GM12878 (cell line): ENCODE measurements around the gene MICA. TPM values are rescaled to one million over a fixed set of nuclear protein-coding genes. Genes with fewer than 3 reads are reported as not detected.

Source experiments
- CBX5 ChIP-seq: sonication (generic); IDR thresholded peaks from 2 replicates; pipeline ENCODE4 v1.6.1; 2016; ENCODE audit warnings: low read depth, moderate library complexity, mild to moderate bottlenecking, inconsistent platforms
- CHD4 ChIP-seq: fragments of 200-600 bp; sonication (generic); IDR thresholded peaks from 2 replicates; pipeline ENCODE4 v1.6.1; 2016; ENCODE audit warnings: mild to moderate bottlenecking
- CREB1 ChIP-seq: IDR thresholded peaks from 2 replicates; pipeline ENCODE4 v1.6.1; 2012; ENCODE audit warnings: low read depth, mild to moderate bottlenecking, inconsistent platforms
- DPF2 ChIP-seq: fragments of 450-650 bp; IDR thresholded peaks from 2 replicates; pipeline ENCODE4 v1.6.1; 2017; ENCODE audit warnings: mild to moderate bottlenecking
- EZH2 ChIP-seq: IDR thresholded peaks from 2 replicates; pipeline ENCODE4 v1.6.1; 2012; ENCODE audit warnings: low read depth, mild to moderate bottlenecking, control low read depth, inconsistent platforms, low read length, borderline replicate concordance; ENCODE audit not compliant: control insufficient read depth
- FOXM1 ChIP-seq: IDR thresholded peaks from 2 replicates; pipeline ENCODE4 v1.6.1; 2012; ENCODE audit warnings: low read depth, mild to moderate bottlenecking, inconsistent platforms, low read length, moderate library complexity
- HCFC1 ChIP-seq: fragments of 150-350 bp; IDR thresholded peaks from 2 replicates; pipeline ENCODE4 v1.6.1; 2014; ENCODE audit warnings: low read length
- HDAC6 ChIP-seq: fragments of 200-600 bp; sonication (generic); IDR thresholded peaks from one replicate; pipeline ENCODE4 v1.8.0; 2017; ENCODE audit warnings: antibody characterized with exemption; ENCODE audit not compliant: unreplicated experiment
- IKZF2 ChIP-seq, 2 experiments: fragments of 450-650 bp; IDR thresholded peaks; 2 replicates each; pipeline ENCODE4 v1.6.1; 2017; ENCODE audit warnings: mild to moderate bottlenecking in 2 of 2, moderate library complexity in 2 of 2
- JUND ChIP-seq: IDR thresholded peaks from 2 replicates; pipeline ENCODE4 v1.6.1; 2012; ENCODE audit warnings: low read depth, mild to moderate bottlenecking, low read length, improper control_type of control experiment, moderate library complexity
- MEF2B ChIP-seq: fragments of 450-650 bp; IDR thresholded peaks from 2 replicates; pipeline ENCODE4 v1.6.1; 2018; ENCODE audit warnings: mild to moderate bottlenecking, moderate library complexity; ENCODE audit not compliant: partially characterized antibody, poor library complexity, severe bottlenecking
- MXI1 ChIP-seq: fragments of 150-350 bp; IDR thresholded peaks from 2 replicates; pipeline ENCODE4 v1.6.1; 2011; ENCODE audit warnings: low read depth, mild to moderate bottlenecking, inconsistent platforms, low read length, improper control_type of control experiment
- NFYA ChIP-seq: IDR thresholded peaks from 2 replicates; pipeline ENCODE4 v1.6.1; 2011; ENCODE audit warnings: low read depth, mild to moderate bottlenecking, low read length, improper control_type of control experiment, borderline replicate concordance
- SIX5 ChIP-seq: IDR thresholded peaks from 2 replicates; pipeline ENCODE4 v1.6.1; 2011; ENCODE audit warnings: mild to moderate bottlenecking, low read depth, low read length, moderate library complexity; ENCODE audit not compliant: severe bottlenecking
- SMC3 ChIP-seq: IDR thresholded peaks from 2 replicates; pipeline ENCODE4 v1.6.1; 2011; ENCODE audit warnings: low read length, improper control_type of control experiment, borderline replicate concordance
- ZSCAN29 ChIP-seq: fragments of 450-650 bp; IDR thresholded peaks from 2 replicates; pipeline ENCODE4 v1.6.1; 2017; ENCODE audit warnings: mild to moderate bottlenecking, moderate library complexity
- polyA plus RNA-seq, 11 experiments: library from polyadenylated mRNA; depleted of rRNA in 4 of 11; unstranded in 6 of 11; stranded (reverse) in 5 of 11; fragments of >200 nt; fragmentation: Nextera tagmentation in 4 of 11; fragmentation: Illumina TruSeq in 1 of 11; extraction: Ambion mirVana in 4 of 11; extraction: Trizol in 1 of 11; gene quantifications; 1 replicate in 1 of 11; 2 replicates in 10 of 11; pipeline versions ENCODE4 v1.2.1 to v1.2.3, GENCODE V29; 2011 to 2016; ENCODE audit warnings: inconsistent platforms in 2 of 11, missing spikeins in 2 of 11, low read depth in 1 of 11
- total RNA-seq, 4 experiments: library from RNA; depleted of rRNA in 3 of 4; stranded (reverse); fragments of >200 nt in 3 of 4; fragmentation: Illumina TruSeq in 1 of 4; extraction: Trizol in 1 of 4; gene quantifications; 2 replicates each; pipeline versions ENCODE4 v1.2.1 to v1.2.3, GENCODE V29; 2013 to 2021
- TF ChIP-seq, protein P1 (sequence below): fragments of 450-650 bp; IDR thresholded peaks from 2 replicates; pipeline ENCODE4 v1.6.1; 2017; ENCODE audit warnings: mild to moderate bottlenecking, moderate library complexity
- TF ChIP-seq, protein P2 (sequence below), 3 experiments: IDR thresholded peaks in 2 of 3; conservative IDR thresholded peaks in 1 of 3; 2 replicates each; pipeline ENCODE4 v1.5.1; 2011; ENCODE audit warnings: low read depth in 3 of 3, low read length in 3 of 3, mild to moderate bottlenecking in 3 of 3, control low read depth in 2 of 3, moderate library complexity in 2 of 3, inconsistent platforms in 1 of 3, mixed read lengths in 1 of 3; ENCODE audit not compliant: control insufficient read depth in 2 of 3, insufficient read depth in 1 of 3; ENCODE audit errors: extremely low read depth in 1 of 3
- TF ChIP-seq, protein P3 (sequence below): fragments of 450-650 bp; IDR thresholded peaks from 2 replicates; pipeline ENCODE4 v1.6.1; 2017; ENCODE audit warnings: borderline replicate concordance
- TF ChIP-seq, protein P4 (sequence below): fragments of 450-650 bp; IDR thresholded peaks from 2 replicates; pipeline ENCODE4 v1.6.1; 2018; ENCODE audit warnings: mild to moderate bottlenecking, low read depth, moderate library complexity; ENCODE audit not compliant: partially characterized antibody

MICA gene
- total and polyA plus RNA-seq, 10 of the 15 experiments (the other 5 are each of a cell fraction or from before 2014, with no cell fraction given): 3.6 to 10.5 (median 6.9) TPM

DNA sequence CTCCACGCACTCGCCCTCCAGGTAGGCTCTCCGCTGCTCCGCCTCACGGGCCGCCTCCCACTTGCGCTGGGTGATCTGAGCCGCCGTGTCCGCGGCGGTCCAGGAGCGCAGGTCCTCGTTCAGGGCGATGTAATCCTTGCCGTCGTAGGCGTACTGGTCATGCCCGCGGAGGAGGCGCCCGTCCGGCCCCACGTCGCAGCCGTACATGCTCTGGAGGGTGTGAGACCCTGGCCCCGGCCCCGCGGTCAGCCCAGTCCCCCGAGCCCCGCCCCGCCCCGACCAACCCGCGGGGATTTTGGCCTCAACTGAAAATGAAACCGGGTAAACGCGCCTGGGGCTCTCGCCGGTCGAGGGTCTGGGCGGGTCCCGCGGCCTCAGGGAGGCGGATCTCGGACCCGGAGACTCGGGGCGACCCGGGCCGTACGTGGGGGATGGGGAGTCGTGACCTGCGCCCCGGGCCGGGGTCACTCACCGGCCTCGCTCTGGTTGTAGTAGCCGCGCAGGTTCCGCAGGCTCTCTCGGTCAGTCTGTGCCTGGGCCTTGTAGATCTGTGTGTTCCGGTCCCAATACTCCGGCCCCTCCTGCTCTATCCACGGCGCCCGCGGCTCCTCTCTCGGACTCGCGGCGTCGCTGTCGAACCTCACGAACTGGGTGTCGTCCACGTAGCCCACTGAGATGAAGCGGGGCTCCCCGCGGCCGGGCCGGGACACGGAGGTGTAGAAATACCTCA, 47.0 kb upstream of the MICA start (continued):
- TF ChIP-seq, protein P1, sequence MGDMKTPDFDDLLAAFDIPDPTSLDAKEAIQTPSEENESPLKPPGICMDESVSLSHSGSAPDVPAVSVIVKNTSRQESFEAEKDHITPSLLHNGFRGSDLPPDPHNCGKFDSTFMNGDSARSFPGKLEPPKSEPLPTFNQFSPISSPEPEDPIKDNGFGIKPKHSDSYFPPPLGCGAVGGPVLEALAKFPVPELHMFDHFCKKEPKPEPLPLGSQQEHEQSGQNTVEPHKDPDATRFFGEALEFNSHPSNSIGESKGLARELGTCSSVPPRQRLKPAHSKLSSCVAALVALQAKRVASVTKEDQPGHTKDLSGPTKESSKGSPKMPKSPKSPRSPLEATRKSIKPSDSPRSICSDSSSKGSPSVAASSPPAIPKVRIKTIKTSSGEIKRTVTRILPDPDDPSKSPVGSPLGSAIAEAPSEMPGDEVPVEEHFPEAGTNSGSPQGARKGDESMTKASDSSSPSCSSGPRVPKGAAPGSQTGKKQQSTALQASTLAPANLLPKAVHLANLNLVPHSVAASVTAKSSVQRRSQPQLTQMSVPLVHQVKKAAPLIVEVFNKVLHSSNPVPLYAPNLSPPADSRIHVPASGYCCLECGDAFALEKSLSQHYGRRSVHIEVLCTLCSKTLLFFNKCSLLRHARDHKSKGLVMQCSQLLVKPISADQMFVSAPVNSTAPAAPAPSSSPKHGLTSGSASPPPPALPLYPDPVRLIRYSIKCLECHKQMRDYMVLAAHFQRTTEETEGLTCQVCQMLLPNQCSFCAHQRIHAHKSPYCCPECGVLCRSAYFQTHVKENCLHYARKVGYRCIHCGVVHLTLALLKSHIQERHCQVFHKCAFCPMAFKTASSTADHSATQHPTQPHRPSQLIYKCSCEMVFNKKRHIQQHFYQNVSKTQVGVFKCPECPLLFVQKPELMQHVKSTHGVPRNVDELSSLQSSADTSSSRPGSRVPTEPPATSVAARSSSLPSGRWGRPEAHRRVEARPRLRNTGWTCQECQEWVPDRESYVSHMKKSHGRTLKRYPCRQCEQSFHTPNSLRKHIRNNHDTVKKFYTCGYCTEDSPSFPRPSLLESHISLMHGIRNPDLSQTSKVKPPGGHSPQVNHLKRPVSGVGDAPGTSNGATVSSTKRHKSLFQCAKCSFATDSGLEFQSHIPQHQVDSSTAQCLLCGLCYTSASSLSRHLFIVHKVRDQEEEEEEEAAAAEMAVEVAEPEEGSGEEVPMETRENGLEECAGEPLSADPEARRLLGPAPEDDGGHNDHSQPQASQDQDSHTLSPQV: no peak
- TF ChIP-seq ZSCAN29 (no peak), SIX5 (no peak), CHD4 (no peak), EZH2 (no peak), CBX5 (no peak), FOXM1 (no peak), JUND (no peak), NFYA (no peak), HDAC6 (no peak), MXI1 (no peak), SMC3 (no peak), IKZF2 (IDR thresholded peaks at IDR 0.05) (no peak), DPF2 (no peak), HCFC1 (no peak), CREB1 (no peak), MEF2B (no peak)
- TF ChIP-seq, protein P2, sequence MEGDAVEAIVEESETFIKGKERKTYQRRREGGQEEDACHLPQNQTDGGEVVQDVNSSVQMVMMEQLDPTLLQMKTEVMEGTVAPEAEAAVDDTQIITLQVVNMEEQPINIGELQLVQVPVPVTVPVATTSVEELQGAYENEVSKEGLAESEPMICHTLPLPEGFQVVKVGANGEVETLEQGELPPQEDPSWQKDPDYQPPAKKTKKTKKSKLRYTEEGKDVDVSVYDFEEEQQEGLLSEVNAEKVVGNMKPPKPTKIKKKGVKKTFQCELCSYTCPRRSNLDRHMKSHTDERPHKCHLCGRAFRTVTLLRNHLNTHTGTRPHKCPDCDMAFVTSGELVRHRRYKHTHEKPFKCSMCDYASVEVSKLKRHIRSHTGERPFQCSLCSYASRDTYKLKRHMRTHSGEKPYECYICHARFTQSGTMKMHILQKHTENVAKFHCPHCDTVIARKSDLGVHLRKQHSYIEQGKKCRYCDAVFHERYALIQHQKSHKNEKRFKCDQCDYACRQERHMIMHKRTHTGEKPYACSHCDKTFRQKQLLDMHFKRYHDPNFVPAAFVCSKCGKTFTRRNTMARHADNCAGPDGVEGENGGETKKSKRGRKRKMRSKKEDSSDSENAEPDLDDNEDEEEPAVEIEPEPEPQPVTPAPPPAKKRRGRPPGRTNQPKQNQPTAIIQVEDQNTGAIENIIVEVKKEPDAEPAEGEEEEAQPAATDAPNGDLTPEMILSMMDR (IDR thresholded peaks at IDR 0.05 in 2 of 3, conservative IDR thresholded peaks at IDR 0.05 in 1 of 3; ENCODE audit: control insufficient read depth in 2 of 3, extremely low read depth in 1 of 3, insufficient read depth in 1 of 3, low read depth in 3 of 3, low read length in 3 of 3): no peak
- TF ChIP-seq, protein P3, sequence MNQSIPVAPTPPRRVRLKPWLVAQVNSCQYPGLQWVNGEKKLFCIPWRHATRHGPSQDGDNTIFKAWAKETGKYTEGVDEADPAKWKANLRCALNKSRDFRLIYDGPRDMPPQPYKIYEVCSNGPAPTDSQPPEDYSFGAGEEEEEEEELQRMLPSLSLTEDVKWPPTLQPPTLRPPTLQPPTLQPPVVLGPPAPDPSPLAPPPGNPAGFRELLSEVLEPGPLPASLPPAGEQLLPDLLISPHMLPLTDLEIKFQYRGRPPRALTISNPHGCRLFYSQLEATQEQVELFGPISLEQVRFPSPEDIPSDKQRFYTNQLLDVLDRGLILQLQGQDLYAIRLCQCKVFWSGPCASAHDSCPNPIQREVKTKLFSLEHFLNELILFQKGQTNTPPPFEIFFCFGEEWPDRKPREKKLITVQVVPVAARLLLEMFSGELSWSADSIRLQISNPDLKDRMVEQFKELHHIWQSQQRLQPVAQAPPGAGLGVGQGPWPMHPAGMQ: no peak
- TF ChIP-seq, protein P4, sequence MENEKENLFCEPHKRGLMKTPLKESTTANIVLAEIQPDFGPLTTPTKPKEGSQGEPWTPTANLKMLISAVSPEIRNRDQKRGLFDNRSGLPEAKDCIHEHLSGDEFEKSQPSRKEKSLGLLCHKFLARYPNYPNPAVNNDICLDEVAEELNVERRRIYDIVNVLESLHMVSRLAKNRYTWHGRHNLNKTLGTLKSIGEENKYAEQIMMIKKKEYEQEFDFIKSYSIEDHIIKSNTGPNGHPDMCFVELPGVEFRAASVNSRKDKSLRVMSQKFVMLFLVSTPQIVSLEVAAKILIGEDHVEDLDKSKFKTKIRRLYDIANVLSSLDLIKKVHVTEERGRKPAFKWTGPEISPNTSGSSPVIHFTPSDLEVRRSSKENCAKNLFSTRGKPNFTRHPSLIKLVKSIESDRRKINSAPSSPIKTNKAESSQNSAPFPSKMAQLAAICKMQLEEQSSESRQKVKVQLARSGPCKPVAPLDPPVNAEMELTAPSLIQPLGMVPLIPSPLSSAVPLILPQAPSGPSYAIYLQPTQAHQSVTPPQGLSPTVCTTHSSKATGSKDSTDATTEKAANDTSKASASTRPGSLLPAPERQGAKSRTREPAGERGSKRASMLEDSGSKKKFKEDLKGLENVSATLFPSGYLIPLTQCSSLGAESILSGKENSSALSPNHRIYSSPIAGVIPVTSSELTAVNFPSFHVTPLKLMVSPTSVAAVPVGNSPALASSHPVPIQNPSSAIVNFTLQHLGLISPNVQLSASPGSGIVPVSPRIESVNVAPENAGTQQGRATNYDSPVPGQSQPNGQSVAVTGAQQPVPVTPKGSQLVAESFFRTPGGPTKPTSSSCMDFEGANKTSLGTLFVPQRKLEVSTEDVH: no peak
